OCI-M1 (cell line): Measurements from ENCODE around the gene APOBR.
"Not testable (repeated sequence)": the region's sequence is repeated elsewhere in the genome, so short reads cannot be mapped to it uniquely, and the experiment has no call there.

ENCODE experiments used
- DNase-seq: peaks from one replicate; lab custom pipeline; 2025; lab: John Stamatoyannopoulos, UW

APOBR gene

GRCh38 chr16:28526201-28527099 lies 32.0 kb downstream of the APOBR start:
- DNase-seq: peak; percentile 27

GRCh38 chr16:28527100-28527785 lies 32.8 kb downstream of the APOBR start:
- DNase-seq: not testable (repeated sequence)

- no peak for DNase-seq
Measured at GRCh38 chr16:28527985-28528384, 33.5 kb downstream of the APOBR start.

- DNase-seq: no peak
Measured at GRCh38 chr16:28528463-28528867, 34.0 kb downstream of the APOBR start.

- DNase-seq: no peak
Measured at GRCh38 chr16:28529124-28529523, 34.7 kb downstream of the APOBR start.

GRCh38 chr16:28531777-28532744 lies 37.6 kb downstream of the APOBR start:
- DNase-seq: peak; percentile 51

GRCh38 chr16:28532940-28533647 lies 38.7 kb downstream of the APOBR start:
- DNase-seq: no peak

GRCh38 chr16:28534542-28535373 lies 40.3 kb downstream of the APOBR start:
- peak; percentile 46 for DNase-seq

GRCh38 chr16:28537076-28537475 lies 42.6 kb downstream of the APOBR start:
- DNase-seq: no peak

- no peak for DNase-seq
Measured at GRCh38 chr16:28537964-28538732, 43.7 kb downstream of the APOBR start.

- peak; percentile 48 for DNase-seq
Measured at GRCh38 chr16:28538733-28539596, 44.5 kb downstream of the APOBR start, which contains the start of gene NUPR1. Gene NUPR1, minus strand, starts transcription at chr16:28538974. Its CDS starts 67 bp downstream, at chr16:28538907.

GRCh38 chr16:28540346-28540745 lies 45.9 kb downstream of the APOBR start:
- DNase-seq: no peak

- DNase-seq: no peak
Measured at GRCh38 chr16:28542646-28543045, 48.2 kb downstream of the APOBR start.

GRCh38 chr16:28543072-28543471 lies 48.6 kb downstream of the APOBR start:
- peak; percentile 64 for DNase-seq

- DNase-seq: no peak
Measured at GRCh38 chr16:28544998-28545397, 50.6 kb downstream of the APOBR start.

GRCh38 chr16:28545964-28546363 lies 51.5 kb downstream of the APOBR start:
- not testable (repeated sequence) for DNase-seq

GRCh38 chr16:28546626-28547025 lies 52.2 kb downstream of the APOBR start:
- no peak for DNase-seq

- no peak for DNase-seq
Measured at GRCh38 chr16:28548306-28548802, 53.9 kb downstream of the APOBR start.
